HepG2 (cell line): ENCODE measurements around the gene SUV39H2. TPM values are rescaled to one million over a fixed set of nuclear protein-coding genes. Genes with fewer than 3 reads are reported as not detected.
A peak's percentile ranks its signal among the peaks of the same experiment; 100 is the strongest.

ENCODE experiments used
- CBFB ChIP-seq: sonication (generic); formaldehyde crosslinking; IDR thresholded peaks from 2 replicates; pipeline ENCODE4 v1.4.0; 2020; ENCODE audit warnings: missing genetic modification reagents
- HOXD1 ChIP-seq: sonication (generic); formaldehyde crosslinking; IDR thresholded peaks from 2 replicates; pipeline ENCODE4 v1.5.0; 2020; ENCODE audit warnings: missing genetic modification reagents
- KMT2B ChIP-seq: IDR thresholded peaks from 2 replicates; pipeline ENCODE4 v1.6.1; 2016; ENCODE audit warnings: missing genetic modification reagents, missing compliant biosample characterization
- NFE2L1 ChIP-seq: sonication (generic); formaldehyde crosslinking; IDR thresholded peaks from 2 replicates; pipeline ENCODE4 v1.4.0; 2020; ENCODE audit warnings: missing genetic modification reagents, mild to moderate bottlenecking, borderline replicate concordance
- PHF20 ChIP-seq: sonication (generic); formaldehyde crosslinking; IDR thresholded peaks from 2 replicates; pipeline ENCODE4 v1.5.0; 2020; ENCODE audit warnings: mild to moderate bottlenecking, missing genetic modification reagents
- RFXAP ChIP-seq: sonication (generic); formaldehyde crosslinking; IDR thresholded peaks from 2 replicates; pipeline ENCODE4 v1.4.0; 2020; ENCODE audit warnings: missing genetic modification reagents, borderline replicate concordance
- ZNF274 ChIP-seq: sonication (generic); formaldehyde crosslinking; IDR thresholded peaks from 2 replicates; pipeline ENCODE4 v1.5.1; 2020; ENCODE audit warnings: mild to moderate bottlenecking, missing genetic modification reagents
- ZNF296 ChIP-seq: sonication (generic); formaldehyde crosslinking; conservative IDR thresholded peaks from 2 replicates; pipeline ENCODE4 v1.5.0; 2020; ENCODE audit warnings: mild to moderate bottlenecking, missing genetic modification reagents
- ZNF572 ChIP-seq: sonication (generic); formaldehyde crosslinking; IDR thresholded peaks from 2 replicates; pipeline ENCODE4 v1.5.1; 2020; ENCODE audit warnings: mild to moderate bottlenecking, missing genetic modification reagents
- ZNF629 ChIP-seq: sonication (generic); formaldehyde crosslinking; conservative IDR thresholded peaks from 2 replicates; pipeline ENCODE4 v1.5.0; 2020; ENCODE audit warnings: missing genetic modification reagents
- polyA plus RNA-seq, 8 experiments: library from polyadenylated mRNA; depleted of rRNA in 3 of 8; stranded (reverse) in 7 of 8; unstranded in 1 of 8; fragments of >200 nt; fragmentation: Illumina TruSeq in 4 of 8; extraction: Trizol in 4 of 8; gene quantifications; 2 replicates each; pipeline versions ENCODE4 v1.2.1 to v1.2.3, GENCODE V29; 2011 to 2016; ENCODE audit warnings: low read depth in 4 of 8, missing spikeins in 1 of 8, mixed read lengths in 1 of 8; ENCODE audit not compliant: insufficient read depth in 1 of 8
- total RNA-seq, 5 experiments: library from RNA; depleted of rRNA; stranded (reverse); fragments of >200 nt; fragmentation: Illumina TruSeq; extraction: Trizol; gene quantifications; 2 replicates each; pipeline ENCODE4 v1.2.3, GENCODE V29; 2016; ENCODE audit warnings: low read depth in 1 of 5
- TF ChIP-seq, protein P1 (sequence below): sonication (generic); formaldehyde crosslinking; IDR thresholded peaks from 2 replicates; pipeline ENCODE4 v1.4.0; 2020; ENCODE audit warnings: low read depth, missing genetic modification reagents
- TF ChIP-seq, protein P2 (sequence below): IDR thresholded peaks from 2 replicates; pipeline ENCODE4 v1.6.1; 2016; ENCODE audit warnings: mild to moderate bottlenecking, missing biosample characterization, missing genetic modification reagents
- TF ChIP-seq, protein P3 (sequence below): sonication (generic); formaldehyde crosslinking; IDR thresholded peaks from 2 replicates; pipeline ENCODE4 v1.5.0; 2020; ENCODE audit warnings: mild to moderate bottlenecking, missing genetic modification reagents, borderline replicate concordance
- TF ChIP-seq, protein P4 (sequence below): sonication (generic); formaldehyde crosslinking; IDR thresholded peaks from 2 replicates; pipeline ENCODE4 v1.5.1; 2020; ENCODE audit warnings: missing genetic modification reagents, mild to moderate bottlenecking, borderline replicate concordance
- TF ChIP-seq, protein P5 (sequence below), 2 experiments: sonication (generic) in 1 of 2; formaldehyde crosslinking in 1 of 2; IDR thresholded peaks; 2 replicates each; pipeline versions ENCODE4 v1.4.0 to v1.6.1; 2016 to 2020; ENCODE audit warnings: borderline replicate concordance in 1 of 2, low read depth in 1 of 2, mild to moderate bottlenecking in 1 of 2, missing genetic modification reagents in 1 of 2

SUV39H2 gene
- total and polyA plus RNA-seq, 2 of the 13 experiments (the other 11 are each of a cell fraction or from before 2014, with no cell fraction given) = 9.0 to 44.3 TPM

DNA sequence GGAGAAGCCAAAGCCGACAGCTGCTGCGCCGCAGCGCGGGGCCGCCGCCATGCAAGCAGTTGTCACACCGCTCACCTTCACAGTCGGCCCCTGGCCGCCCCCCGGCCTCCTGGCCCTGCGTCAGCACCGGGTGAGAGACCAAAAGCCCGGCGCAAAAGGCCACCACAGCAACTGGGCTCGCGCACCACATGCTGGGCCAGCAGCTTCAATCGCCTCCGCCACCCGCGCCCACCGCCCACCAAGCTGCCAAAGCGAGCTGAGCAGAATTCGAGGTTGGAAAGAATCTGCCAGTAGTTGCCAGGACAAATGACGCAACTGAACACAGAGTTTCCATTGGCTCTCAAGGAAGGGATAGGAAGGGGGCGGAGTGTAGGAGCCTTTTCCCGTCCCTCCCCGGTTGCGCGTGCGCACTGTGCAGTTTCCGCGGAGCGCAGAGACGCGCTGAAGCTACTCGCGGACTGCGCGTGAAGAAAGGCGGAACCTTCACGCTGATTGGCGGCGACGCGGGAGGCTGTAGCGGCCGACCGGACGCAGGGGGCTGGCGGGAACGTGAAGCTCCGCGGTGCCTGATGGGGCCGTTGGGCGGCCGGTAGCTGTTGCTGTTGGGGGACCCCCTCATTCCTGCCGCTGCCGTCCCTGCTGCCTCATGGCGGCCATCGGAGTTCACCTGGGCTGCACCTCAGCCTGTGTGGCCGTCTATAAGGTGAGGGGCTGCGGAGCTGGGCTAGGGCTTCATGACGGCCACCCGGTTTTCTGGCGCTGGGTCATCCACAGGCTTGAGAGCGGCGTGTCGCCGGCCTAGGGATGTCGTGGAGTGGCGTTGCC lies 40.7 kb upstream of the SUV39H2 start, which contains the start of the genes CDNF, HSPA14 and MSANTD7 (continued):
- TF ChIP-seq, protein P1, sequence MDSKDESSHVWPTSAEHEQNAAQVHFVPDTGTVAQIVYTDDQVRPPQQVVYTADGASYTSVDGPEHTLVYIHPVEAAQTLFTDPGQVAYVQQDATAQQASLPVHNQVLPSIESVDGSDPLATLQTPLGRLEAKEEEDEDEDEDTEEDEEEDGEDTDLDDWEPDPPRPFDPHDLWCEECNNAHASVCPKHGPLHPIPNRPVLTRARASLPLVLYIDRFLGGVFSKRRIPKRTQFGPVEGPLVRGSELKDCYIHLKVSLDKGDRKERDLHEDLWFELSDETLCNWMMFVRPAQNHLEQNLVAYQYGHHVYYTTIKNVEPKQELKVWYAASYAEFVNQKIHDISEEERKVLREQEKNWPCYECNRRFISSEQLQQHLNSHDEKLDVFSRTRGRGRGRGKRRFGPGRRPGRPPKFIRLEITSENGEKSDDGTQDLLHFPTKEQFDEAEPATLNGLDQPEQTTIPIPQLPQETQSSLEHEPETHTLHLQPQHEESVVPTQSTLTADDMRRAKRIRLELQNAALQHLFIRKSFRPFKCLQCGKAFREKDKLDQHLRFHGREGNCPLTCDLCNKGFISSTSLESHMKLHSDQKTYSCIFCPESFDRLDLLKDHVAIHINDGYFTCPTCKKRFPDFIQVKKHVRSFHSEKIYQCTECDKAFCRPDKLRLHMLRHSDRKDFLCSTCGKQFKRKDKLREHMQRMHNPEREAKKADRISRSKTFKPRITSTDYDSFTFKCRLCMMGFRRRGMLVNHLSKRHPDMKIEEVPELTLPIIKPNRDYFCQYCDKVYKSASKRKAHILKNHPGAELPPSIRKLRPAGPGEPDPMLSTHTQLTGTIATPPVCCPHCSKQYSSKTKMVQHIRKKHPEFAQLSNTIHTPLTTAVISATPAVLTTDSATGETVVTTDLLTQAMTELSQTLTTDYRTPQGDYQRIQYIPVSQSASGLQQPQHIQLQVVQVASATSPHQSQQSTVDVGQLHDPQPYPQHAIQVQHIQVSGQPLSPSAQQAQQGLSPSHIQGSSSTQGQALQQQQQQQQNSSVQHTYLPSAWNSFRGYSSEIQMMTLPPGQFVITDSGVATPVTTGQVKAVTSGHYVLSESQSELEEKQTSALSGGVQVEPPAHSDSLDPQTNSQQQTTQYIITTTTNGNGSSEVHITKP (CRISPR knock-in tag) = no peak; the same call in 1 of the 2 replicates
- TF ChIP-seq ZNF296 (CRISPR knock-in tag) (no peak), NFE2L1 (CRISPR knock-in tag) (no peak), RFXAP (CRISPR knock-in tag) (peak; percentile 100), CBFB (peak; percentile 56; the same call in 1 of the 2 replicates), PHF20 (CRISPR knock-in tag) (peak; percentile 79), ZNF572 (CRISPR knock-in tag) (no peak), HOXD1 (CRISPR knock-in tag) (no peak), KMT2B (peak; percentile 88), ZNF629 (CRISPR knock-in tag) (0 out of 2 replicates have a peak, but pooled peaks have one; percentile 17), ZNF274 (CRISPR knock-in tag) (peak; percentile 82; the same call in 1 of the 2 replicates)
- TF ChIP-seq, protein P2, sequence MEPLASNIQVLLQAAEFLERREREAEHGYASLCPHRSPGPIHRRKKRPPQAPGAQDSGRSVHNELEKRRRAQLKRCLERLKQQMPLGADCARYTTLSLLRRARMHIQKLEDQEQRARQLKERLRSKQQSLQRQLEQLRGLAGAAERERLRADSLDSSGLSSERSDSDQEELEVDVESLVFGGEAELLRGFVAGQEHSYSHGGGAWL (CRISPR knock-in tag) = no peak; the same call in 1 of the 2 replicates
- TF ChIP-seq, protein P3, sequence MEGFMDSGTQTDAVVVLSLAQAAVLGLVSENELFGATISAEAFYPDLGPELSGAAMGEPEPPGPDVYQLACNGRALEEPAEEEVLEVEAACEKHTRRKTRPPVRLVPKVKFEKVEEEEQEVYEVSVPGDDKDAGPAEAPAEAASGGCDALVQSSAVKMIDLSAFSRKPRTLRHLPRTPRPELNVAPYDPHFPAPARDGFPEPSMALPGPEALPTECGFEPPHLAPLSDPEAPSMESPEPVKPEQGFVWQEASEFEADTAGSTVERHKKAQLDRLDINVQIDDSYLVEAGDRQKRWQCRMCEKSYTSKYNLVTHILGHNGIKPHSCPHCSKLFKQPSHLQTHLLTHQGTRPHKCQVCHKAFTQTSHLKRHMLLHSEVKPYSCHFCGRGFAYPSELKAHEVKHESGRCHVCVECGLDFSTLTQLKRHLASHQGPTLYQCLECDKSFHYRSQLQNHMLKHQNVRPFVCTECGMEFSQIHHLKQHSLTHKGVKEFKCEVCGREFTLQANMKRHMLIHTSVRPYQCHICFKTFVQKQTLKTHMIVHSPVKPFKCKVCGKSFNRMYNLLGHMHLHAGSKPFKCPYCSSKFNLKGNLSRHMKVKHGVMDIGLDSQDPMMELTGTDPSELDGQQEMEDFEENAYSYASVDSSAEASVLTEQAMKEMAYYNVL = no peak
- TF ChIP-seq, protein P4, sequence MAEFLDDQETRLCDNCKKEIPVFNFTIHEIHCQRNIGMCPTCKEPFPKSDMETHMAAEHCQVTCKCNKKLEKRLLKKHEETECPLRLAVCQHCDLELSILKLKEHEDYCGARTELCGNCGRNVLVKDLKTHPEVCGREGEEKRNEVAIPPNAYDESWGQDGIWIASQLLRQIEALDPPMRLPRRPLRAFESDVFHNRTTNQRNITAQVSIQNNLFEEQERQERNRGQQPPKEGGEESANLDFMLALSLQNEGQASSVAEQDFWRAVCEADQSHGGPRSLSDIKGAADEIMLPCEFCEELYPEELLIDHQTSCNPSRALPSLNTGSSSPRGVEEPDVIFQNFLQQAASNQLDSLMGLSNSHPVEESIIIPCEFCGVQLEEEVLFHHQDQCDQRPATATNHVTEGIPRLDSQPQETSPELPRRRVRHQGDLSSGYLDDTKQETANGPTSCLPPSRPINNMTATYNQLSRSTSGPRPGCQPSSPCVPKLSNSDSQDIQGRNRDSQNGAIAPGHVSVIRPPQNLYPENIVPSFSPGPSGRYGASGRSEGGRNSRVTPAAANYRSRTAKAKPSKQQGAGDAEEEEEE = peak; percentile 69; the same call in 1 of the 2 replicates
- TF ChIP-seq, protein P5, sequence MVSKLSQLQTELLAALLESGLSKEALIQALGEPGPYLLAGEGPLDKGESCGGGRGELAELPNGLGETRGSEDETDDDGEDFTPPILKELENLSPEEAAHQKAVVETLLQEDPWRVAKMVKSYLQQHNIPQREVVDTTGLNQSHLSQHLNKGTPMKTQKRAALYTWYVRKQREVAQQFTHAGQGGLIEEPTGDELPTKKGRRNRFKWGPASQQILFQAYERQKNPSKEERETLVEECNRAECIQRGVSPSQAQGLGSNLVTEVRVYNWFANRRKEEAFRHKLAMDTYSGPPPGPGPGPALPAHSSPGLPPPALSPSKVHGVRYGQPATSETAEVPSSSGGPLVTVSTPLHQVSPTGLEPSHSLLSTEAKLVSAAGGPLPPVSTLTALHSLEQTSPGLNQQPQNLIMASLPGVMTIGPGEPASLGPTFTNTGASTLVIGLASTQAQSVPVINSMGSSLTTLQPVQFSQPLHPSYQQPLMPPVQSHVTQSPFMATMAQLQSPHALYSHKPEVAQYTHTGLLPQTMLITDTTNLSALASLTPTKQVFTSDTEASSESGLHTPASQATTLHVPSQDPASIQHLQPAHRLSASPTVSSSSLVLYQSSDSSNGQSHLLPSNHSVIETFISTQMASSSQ (IDR thresholded peaks at IDR 0.05; ENCODE audit: low read depth) = no peak
- TF ChIP-seq, protein P5 (CRISPR knock-in tag; IDR thresholded peaks at IDR 0.05; ENCODE audit: borderline replicate concordance) = 0 out of 2 replicates have a peak, but pooled peaks have one; percentile 53
